ENCODE measurements around the gene GSC2. TPM values are rescaled to one million over a fixed set of nuclear protein-coding genes. Genes with fewer than 3 reads are reported as not detected.

GSC2 gene
- total RNA-seq, 1 donor from 2014 or later, result not detected

DNA sequence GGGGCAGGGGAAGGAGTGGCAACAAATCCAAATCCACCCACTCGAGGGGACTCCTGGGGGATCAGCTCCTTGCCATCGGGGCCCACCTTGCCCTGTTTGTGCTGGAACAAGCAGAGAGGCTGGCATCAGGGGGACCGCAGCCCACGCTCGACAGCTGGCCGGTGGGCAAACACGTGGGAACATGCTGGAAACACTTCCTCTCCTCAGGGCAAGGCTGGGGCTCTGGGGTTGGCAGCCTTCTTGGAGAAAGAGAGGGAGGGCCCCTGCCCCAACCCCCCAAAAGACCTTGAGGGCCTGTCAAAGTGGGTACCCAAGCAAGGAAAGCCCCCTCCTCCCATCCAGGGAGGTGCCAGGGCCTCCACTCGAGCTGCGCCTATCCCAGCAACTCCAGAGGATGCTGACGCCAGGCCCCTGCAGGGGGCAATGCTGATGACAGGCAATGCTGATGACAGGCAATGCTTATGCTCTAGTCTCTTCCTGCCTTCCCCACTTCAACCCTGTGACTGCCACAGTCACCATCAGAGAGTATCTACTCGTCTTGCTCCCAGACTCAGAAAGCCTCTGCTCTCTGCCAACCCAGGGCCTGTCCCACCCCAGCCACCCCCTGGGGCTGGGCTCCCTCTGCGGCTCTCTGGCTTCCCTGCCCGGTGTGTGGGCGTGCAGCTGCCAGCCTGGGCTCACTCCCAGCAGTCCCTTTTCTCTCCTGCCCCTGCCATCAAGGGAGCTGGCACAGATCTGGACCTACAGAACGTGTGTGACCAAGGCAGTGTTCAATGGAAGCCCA is 11.7 kb downstream of the GSC2 start:
- no peak overlapping the region for H2AFZ ChIP-seq (replicated peaks)
- peaks cover 2% of the 10 kb centered on the region for H3K27me3 Mint-ChIP-seq (ENCODE audit: insufficient read depth, low read depth)
- peaks cover 3% of the 10 kb centered on the region for H3K79me2 ChIP-seq (ENCODE audit: low read depth)
- H3K4me2 ChIP-seq, result no peak overlapping the region
- H3F3A ChIP-seq (ENCODE audit: low read depth), result no peaks in the 10 kb centered on the region
- no peak overlapping the region for H3K27ac ChIP-seq
- peaks cover 2% of the 10 kb centered on the region for H4K20me1 ChIP-seq (ENCODE audit: low read depth)
- no peaks in the 10 kb centered on the region for H3K9me3 ChIP-seq (ENCODE audit: low read depth)
- peaks cover under 1% of the 10 kb centered on the region for H3K4me1 ChIP-seq
- H3K27ac Mint-ChIP-seq, result no peak overlapping the region
- H3K9me3 Mint-ChIP-seq, result no peaks in the 10 kb centered on the region
- H3K27me3 ChIP-seq, result no peaks in the 10 kb centered on the region
- H3K36me3 ChIP-seq, result no peaks in the 10 kb centered on the region
- peaks cover 2% of the 10 kb centered on the region for H3K4me1 Mint-ChIP-seq
- no peak overlapping the region for H3K4me3 Mint-ChIP-seq
- H3K9ac ChIP-seq, result no peak overlapping the region
- no peak for DNase-seq (ENCODE audit: low spot score)
- peaks cover 15% of the 10 kb centered on the region for H3K36me3 Mint-ChIP-seq
- H3K4me3 ChIP-seq, result no peak overlapping the region
- TF ChIP-seq EZH2phosphoT487 (IDR thresholded peaks at IDR 0.05), result no peak
- TF ChIP-seq, protein P1, sequence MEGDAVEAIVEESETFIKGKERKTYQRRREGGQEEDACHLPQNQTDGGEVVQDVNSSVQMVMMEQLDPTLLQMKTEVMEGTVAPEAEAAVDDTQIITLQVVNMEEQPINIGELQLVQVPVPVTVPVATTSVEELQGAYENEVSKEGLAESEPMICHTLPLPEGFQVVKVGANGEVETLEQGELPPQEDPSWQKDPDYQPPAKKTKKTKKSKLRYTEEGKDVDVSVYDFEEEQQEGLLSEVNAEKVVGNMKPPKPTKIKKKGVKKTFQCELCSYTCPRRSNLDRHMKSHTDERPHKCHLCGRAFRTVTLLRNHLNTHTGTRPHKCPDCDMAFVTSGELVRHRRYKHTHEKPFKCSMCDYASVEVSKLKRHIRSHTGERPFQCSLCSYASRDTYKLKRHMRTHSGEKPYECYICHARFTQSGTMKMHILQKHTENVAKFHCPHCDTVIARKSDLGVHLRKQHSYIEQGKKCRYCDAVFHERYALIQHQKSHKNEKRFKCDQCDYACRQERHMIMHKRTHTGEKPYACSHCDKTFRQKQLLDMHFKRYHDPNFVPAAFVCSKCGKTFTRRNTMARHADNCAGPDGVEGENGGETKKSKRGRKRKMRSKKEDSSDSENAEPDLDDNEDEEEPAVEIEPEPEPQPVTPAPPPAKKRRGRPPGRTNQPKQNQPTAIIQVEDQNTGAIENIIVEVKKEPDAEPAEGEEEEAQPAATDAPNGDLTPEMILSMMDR (IDR thresholded peaks at IDR 0.05), result no peak
- TF ChIP-seq EZH2 (IDR thresholded peaks at IDR 0.05), result no peak

DNA sequence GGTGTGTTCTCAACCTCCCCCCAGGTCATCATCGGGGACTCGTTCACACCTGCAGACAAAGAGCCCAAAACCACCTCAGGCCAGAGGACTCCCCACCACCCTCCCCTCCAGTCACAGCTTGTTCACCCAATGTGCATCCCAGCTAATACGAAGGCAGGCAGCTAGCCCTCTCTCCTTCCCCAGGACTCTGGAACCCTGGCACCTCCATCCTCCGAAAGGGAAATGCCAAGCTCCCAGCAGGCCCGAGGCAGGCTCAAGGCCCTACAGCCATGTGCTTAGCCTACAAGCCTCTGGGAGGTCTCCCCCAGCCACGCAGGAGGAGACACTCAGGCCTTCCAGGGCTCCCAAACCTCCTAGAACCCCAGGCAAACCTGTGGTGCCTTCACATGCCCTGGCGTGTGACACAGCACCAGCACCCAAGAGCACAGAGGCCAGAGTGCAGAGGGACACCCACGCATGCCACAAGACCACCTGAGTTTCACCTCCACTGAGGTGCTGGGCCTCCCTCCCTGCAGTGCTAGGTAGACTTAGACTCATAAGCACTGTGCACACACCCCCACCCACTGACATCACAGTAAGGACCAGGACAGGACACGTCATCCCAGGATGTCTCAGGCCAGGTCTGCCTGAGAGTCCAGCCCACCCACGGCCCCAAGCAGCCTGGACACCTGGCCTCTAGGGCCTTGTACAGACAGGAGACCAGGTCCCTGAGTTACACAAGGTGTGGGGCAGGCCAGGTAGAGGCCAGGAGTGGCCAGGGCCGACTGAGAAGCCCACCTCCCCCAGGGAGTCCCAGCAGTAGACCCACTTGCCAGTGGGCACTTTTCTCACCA is 12.5 kb downstream of the GSC2 start:
- Histone ChIP-seq H4K20me1 (ENCODE audit: low read depth) (no peaks in the 10 kb centered on the region), H3K4me1 (no peaks in the 10 kb centered on the region), H3K4me3 (no peak overlapping the region), H2AFZ (replicated peaks) (no peak overlapping the region), H3K9me3 (ENCODE audit: low read depth) (no peaks in the 10 kb centered on the region), H3K9ac (no peak overlapping the region), H3K79me2 (ENCODE audit: low read depth) (no peaks in the 10 kb centered on the region), H3K4me2 (no peak overlapping the region), H3K36me3 (no peaks in the 10 kb centered on the region), H3K27ac (no peak overlapping the region), H3F3A (ENCODE audit: low read depth) (no peaks in the 10 kb centered on the region), H3K27me3 (no peaks in the 10 kb centered on the region)
- peaks cover 14% of the 10 kb centered on the region for H3K36me3 Mint-ChIP-seq
- no peaks in the 10 kb centered on the region for H3K4me1 Mint-ChIP-seq
- H3K27ac Mint-ChIP-seq, result no peak overlapping the region
- H3K4me3 Mint-ChIP-seq, result no peak overlapping the region
- TF ChIP-seq EZH2phosphoT487 (IDR thresholded peaks at IDR 0.05), result no peak
- TF ChIP-seq, protein P1 (IDR thresholded peaks at IDR 0.05), result no peak
- TF ChIP-seq EZH2 (IDR thresholded peaks at IDR 0.05), result no peak
- no peaks in the 10 kb centered on the region for H3K9me3 Mint-ChIP-seq
- H3K27me3 Mint-ChIP-seq (ENCODE audit: insufficient read depth, low read depth), result peaks cover 2% of the 10 kb centered on the region
- DNase-seq (ENCODE audit: low spot score), result no peak

DNA sequence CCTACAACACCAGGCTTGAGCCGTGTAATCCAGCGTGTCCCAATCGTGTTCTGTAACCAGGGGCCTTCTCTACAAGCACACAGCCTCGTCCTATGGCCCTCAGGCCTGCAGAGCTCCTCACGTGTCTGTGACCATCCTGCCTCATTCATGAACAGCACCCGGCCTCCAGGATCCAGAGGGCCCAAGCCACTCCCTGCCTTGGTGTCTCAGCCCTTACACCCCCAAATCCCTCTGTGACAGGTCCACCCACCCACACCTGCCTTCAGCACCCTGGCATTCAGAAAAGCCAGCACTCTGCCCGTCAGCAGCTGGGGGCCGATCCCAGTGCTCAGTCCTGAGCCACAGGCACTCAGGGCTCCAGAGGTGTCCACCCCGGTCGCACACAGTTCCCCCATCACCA is 13.2 kb downstream of the GSC2 start:
- H3K27ac ChIP-seq, result no peak overlapping the region
- Mint-ChIP-seq H3K27ac (no peak overlapping the region), H3K9me3 (no peaks in the 10 kb centered on the region), H3K4me3 (no peak overlapping the region), H3K27me3 (ENCODE audit: insufficient read depth, low read depth) (peaks cover 2% of the 10 kb centered on the region), H3K4me1 (no peaks in the 10 kb centered on the region), H3K36me3 (peaks cover 14% of the 10 kb centered on the region)
- no peaks in the 10 kb centered on the region for H3K4me1 ChIP-seq
- no peak overlapping the region for H3K4me3 ChIP-seq
- no peaks in the 10 kb centered on the region for H4K20me1 ChIP-seq (ENCODE audit: low read depth)
- no peaks in the 10 kb centered on the region for H3K36me3 ChIP-seq
- TF ChIP-seq, protein P1 (IDR thresholded peaks at IDR 0.05), result no peak
- no peak for TF ChIP-seq EZH2 (IDR thresholded peaks at IDR 0.05)
- no peak for TF ChIP-seq EZH2phosphoT487 (IDR thresholded peaks at IDR 0.05)
- DNase-seq (ENCODE audit: low spot score), result no peak
- H3K9me3 ChIP-seq (ENCODE audit: low read depth), result no peaks in the 10 kb centered on the region
- no peak overlapping the region for H3K9ac ChIP-seq
- no peak overlapping the region for H2AFZ ChIP-seq (replicated peaks)
- no peaks in the 10 kb centered on the region for H3K27me3 ChIP-seq
- H3K79me2 ChIP-seq (ENCODE audit: low read depth), result no peaks in the 10 kb centered on the region
- H3K4me2 ChIP-seq, result no peak overlapping the region
- H3F3A ChIP-seq (ENCODE audit: low read depth), result no peaks in the 10 kb centered on the region

All from neural progenitor cell (in vitro differentiated cells).